H1 (cell line): ENCODE measurements around the gene PI16. TPM values are rescaled to one million over a fixed set of nuclear protein-coding genes. Genes with fewer than 3 reads are reported as not detected.

Source experiments
- CTCF ChIA-PET: fragments of 300-600 bp; sonication (Branson Sonifier 250); formaldehyde crosslinking; loops from one replicate; lab custom pipeline; 2021; ENCODE audit not compliant: partially characterized antibody; lab: Charles Lee
- POLR2A ChIA-PET: fragments of 300-600 bp; sonication (Branson Sonifier 250); formaldehyde crosslinking; loops from one replicate; lab custom pipeline; 2021; ENCODE audit warnings: inconsistent platforms; ENCODE audit not compliant: partially characterized antibody; lab: Charles Lee
- DNase-seq, 2 experiments: peaks; one replicate each; pipeline versions ENCODE4 v3.0.0 to v3.0.0-alpha.2; 2010 to 2022; ENCODE audit warnings: low spot score in 2 of 2, low read depth in 1 of 2, mixed read lengths in 1 of 2
- FAIRE-seq: peaks from 2 replicates; lab custom pipeline; 2011; peaks lifted over from hg19 to GRCh38; lab: Jason Lieb, UNC
- H2AFZ ChIP-seq: 2 replicates; pipeline ENCODE4 v1.8.1; 2012; ENCODE audit warnings: low read length, inconsistent platforms
- H2AK5ac ChIP-seq: 2 replicates; pipeline ENCODE4 v1.6.1; 2013; ENCODE audit warnings: low read depth, low read length
- H2BK120ac ChIP-seq: replicated peaks from 2 replicates; pipeline ENCODE3; 2013; ENCODE audit warnings: low read depth, low read length, inconsistent platforms
- H2BK12ac ChIP-seq: 2 replicates; pipeline ENCODE4 v1.6.1; 2013; ENCODE audit warnings: low read depth, low read length
- H2BK15ac ChIP-seq: 2 replicates; pipeline ENCODE4 v1.6.1; 2013; ENCODE audit warnings: low read length
- H2BK20ac ChIP-seq: 2 replicates; pipeline ENCODE4 v1.6.1; 2013; ENCODE audit warnings: low read length
- H2BK5ac ChIP-seq: 2 replicates; pipeline ENCODE4 v1.6.1; 2013; ENCODE audit warnings: low read depth, low read length
- H3K14ac ChIP-seq: 2 replicates; pipeline ENCODE4 v1.6.1; 2013; ENCODE audit warnings: inconsistent platforms; ENCODE audit not compliant: insufficient read length
- H3K18ac ChIP-seq: 2 replicates; pipeline ENCODE4 v1.6.1; 2013; ENCODE audit warnings: low read length; ENCODE audit errors: extremely low read depth
- H3K23ac ChIP-seq: 2 replicates; pipeline ENCODE4 v1.6.1; 2013; ENCODE audit warnings: inconsistent platforms; ENCODE audit not compliant: insufficient read length
- H3K23me2 ChIP-seq: 2 replicates; pipeline ENCODE4 v1.6.1; 2013; ENCODE audit warnings: low read depth, low read length
- H3K27ac ChIP-seq: 2 replicates; pipeline ENCODE4 v1.6.1; 2011; ENCODE audit warnings: low read depth, low read length, inconsistent platforms
- H3K27me3 ChIP-seq, 4 experiments: replicated peaks in 1 of 4; 1 replicate in 1 of 4; 2 replicates in 3 of 4; pipeline versions ENCODE4 v1.6.1 to v1.8.1; 2011 to 2013; ENCODE audit warnings: low read length in 3 of 4, mild to moderate bottlenecking in 3 of 4, inconsistent platforms in 2 of 4, mixed read lengths in 2 of 4, moderate library complexity in 1 of 4; ENCODE audit not compliant: control insufficient read depth in 3 of 4, insufficient read depth in 3 of 4; ENCODE audit errors: extremely low read depth in 1 of 4
- H3K36me3 ChIP-seq, 4 experiments: 2 replicates each; pipeline versions ENCODE4 v1.6.1 to v1.8.1; 2011 to 2013; ENCODE audit warnings: mild to moderate bottlenecking in 4 of 4, low read length in 3 of 4, moderate library complexity in 2 of 4, control low read depth in 1 of 4, inconsistent platforms in 1 of 4; ENCODE audit not compliant: insufficient read depth in 4 of 4, control insufficient read depth in 2 of 4
- H3K4ac ChIP-seq: replicated peaks from 2 replicates; pipeline ENCODE3; 2013; ENCODE audit warnings: low read length, low read depth, mixed read lengths, inconsistent platforms; ENCODE audit not compliant: insufficient read length
- H3K4me1 ChIP-seq, 4 experiments: replicated peaks in 1 of 4; 1 replicate in 1 of 4; 2 replicates in 3 of 4; pipeline versions ENCODE4 v1.6.1 to v1.8.1; 2011 to 2013; ENCODE audit warnings: low read length in 3 of 4, inconsistent platforms in 2 of 4, mixed read lengths in 1 of 4; ENCODE audit not compliant: insufficient read depth in 4 of 4, control insufficient read depth in 3 of 4
- H3K4me2 ChIP-seq, 2 experiments: 2 replicates each; pipeline versions ENCODE4 v1.6.1 to v1.8.1; 2011 to 2013; ENCODE audit warnings: low read depth in 2 of 2, low read length in 2 of 2, control low read depth in 1 of 2, inconsistent platforms in 1 of 2, mild to moderate bottlenecking in 1 of 2; ENCODE audit not compliant: insufficient read depth in 1 of 2
- H3K4me3 ChIP-seq, 4 experiments: fragments of 200-600, 300-600 bp in 1 of 4; sonication (generic), shearing (Covaris generic), sonication (Bioruptor Twin) in 1 of 4; 2 replicates each; pipeline versions ENCODE4 v1.5.1 to v1.8.1; 2011 to 2016; ENCODE audit warnings: low read length in 4 of 4, low read depth in 3 of 4, control low read depth in 2 of 4, inconsistent platforms in 2 of 4, mild to moderate bottlenecking in 2 of 4, mixed read lengths in 1 of 4, moderate library complexity in 1 of 4; ENCODE audit not compliant: insufficient read depth in 2 of 4; ENCODE audit errors: extremely low read depth in 1 of 4
- H3K56ac ChIP-seq: replicated peaks from 2 replicates; pipeline ENCODE3; 2013; ENCODE audit warnings: low read depth, mild to moderate bottlenecking, mixed read lengths, low read length, inconsistent platforms; ENCODE audit not compliant: insufficient read length
- H3K79me1 ChIP-seq: 2 replicates; pipeline ENCODE4 v1.6.1; 2013; ENCODE audit warnings: low read depth, low read length, control low read depth
- H3K79me2 ChIP-seq, 2 experiments: 2 replicates each; pipeline versions ENCODE4 v1.6.1 to v1.8.1; 2012 to 2013; ENCODE audit warnings: low read length in 2 of 2, mild to moderate bottlenecking in 2 of 2, inconsistent platforms in 1 of 2; ENCODE audit not compliant: insufficient read depth in 2 of 2, control insufficient read depth in 1 of 2
- H3K9ac ChIP-seq, 4 experiments: replicated peaks in 1 of 4; 1 replicate in 1 of 4; 2 replicates in 3 of 4; pipeline versions ENCODE4 v1.6.1 to v1.8.1; 2011 to 2013; ENCODE audit warnings: low read depth in 3 of 4, low read length in 3 of 4, control low read depth in 2 of 4, mild to moderate bottlenecking in 2 of 4, moderate library complexity in 2 of 4, inconsistent platforms in 1 of 4; ENCODE audit errors: extremely low read depth in 1 of 4
- H3K9me3 ChIP-seq, 2 experiments: 2 replicates each; pipeline versions ENCODE4 v1.6.1 to v1.8.1; 2012 to 2013; ENCODE audit warnings: mild to moderate bottlenecking in 2 of 2, moderate library complexity in 2 of 2, control low read depth in 1 of 2, inconsistent platforms in 1 of 2, low read depth in 1 of 2, low read length in 1 of 2, mixed read lengths in 1 of 2; ENCODE audit not compliant: insufficient read depth in 2 of 2
- H4K20me1 ChIP-seq, 2 experiments: replicated peaks in 1 of 2; 2 replicates each; pipeline versions ENCODE3 to v1.8.1; 2011 to 2013; ENCODE audit warnings: inconsistent platforms in 2 of 2, low read length in 2 of 2, mild to moderate bottlenecking in 1 of 2; ENCODE audit not compliant: insufficient read depth in 2 of 2, control insufficient read depth in 1 of 2
- H4K5ac ChIP-seq: 2 replicates; pipeline ENCODE4 v1.6.1; 2013; ENCODE audit warnings: low read length, low read depth, mixed read lengths, inconsistent platforms; ENCODE audit not compliant: insufficient read length
- H4K8ac ChIP-seq: 2 replicates; pipeline ENCODE4 v1.8.0; 2013; ENCODE audit warnings: mild to moderate bottlenecking, moderate library complexity, low read length, inconsistent platforms; ENCODE audit not compliant: insufficient read depth; ENCODE audit errors: extremely low read depth
- H4K91ac ChIP-seq: replicated peaks from 2 replicates; pipeline ENCODE3; 2013; ENCODE audit warnings: low read length, mixed read lengths, inconsistent platforms; ENCODE audit not compliant: insufficient read length
- CTBP2 ChIP-seq: IDR thresholded peaks from 2 replicates; pipeline ENCODE4 v1.7.0; 2011; ENCODE audit warnings: borderline replicate concordance, mild to moderate bottlenecking, moderate library complexity, mixed read lengths, low read length; ENCODE audit not compliant: insufficient read depth, insufficient read length
- HDAC6 ChIP-seq: IDR thresholded peaks from one replicate; pipeline ENCODE4 v1.7.1; 2012; ENCODE audit warnings: low read depth, mild to moderate bottlenecking, inconsistent platforms, low read length, moderate library complexity
- KDM1A ChIP-seq: fragments of 200-600, 300-600 bp; sonication (generic); IDR thresholded peaks from 2 replicates; pipeline ENCODE4 v1.7.1; 2016; ENCODE audit warnings: mild to moderate bottlenecking, low read length, borderline replicate concordance
- MAX ChIP-seq: IDR thresholded peaks from 2 replicates; pipeline ENCODE4 v1.6.1; 2012; ENCODE audit warnings: inconsistent platforms
- NANOG ChIP-seq: IDR thresholded peaks from 2 replicates; pipeline ENCODE4 v1.6.1; 2011; ENCODE audit warnings: low read length, low read depth, mild to moderate bottlenecking, inconsistent platforms; ENCODE audit not compliant: insufficient read depth, poor library complexity, severe bottlenecking
- PHF8 ChIP-seq: fragments of 200-600 bp; sonication (generic); conservative IDR thresholded peaks from 2 replicates; pipeline ENCODE4 v1.7.1; 2012; ENCODE audit warnings: low read depth, mild to moderate bottlenecking, inconsistent platforms, low read length, moderate library complexity
- RFX5 ChIP-seq: IDR thresholded peaks from 2 replicates; pipeline ENCODE4 v1.6.1; 2011; ENCODE audit warnings: low read depth, low read length, improper control_type of control experiment, borderline replicate concordance
- RNF2 ChIP-seq: fragments of 200-900, 300-1000 bp; sonication (generic); IDR thresholded peaks from 2 replicates; pipeline ENCODE4 v1.7.1; 2016; ENCODE audit warnings: borderline replicate concordance, low read depth, mild to moderate bottlenecking, antibody characterized with exemption, low read length; ENCODE audit not compliant: poor library complexity, severe bottlenecking; ENCODE audit errors: missing control alignments
- SAP30 ChIP-seq: fragments of 300-600 bp; sonication (generic); IDR thresholded peaks from 2 replicates; pipeline ENCODE4 v1.7.1; 2012; ENCODE audit warnings: low read length, moderate library complexity, mild to moderate bottlenecking, inconsistent platforms; ENCODE audit not compliant: insufficient read depth, insufficient replicate concordance
- SIN3A ChIP-seq, 2 experiments: IDR thresholded peaks in 1 of 2; conservative IDR thresholded peaks in 1 of 2; 2 replicates each; pipeline ENCODE4 v1.6.1; 2011 to 2012; ENCODE audit warnings: low read length in 2 of 2, improper control_type of control experiment in 1 of 2, low read depth in 1 of 2, mild to moderate bottlenecking in 1 of 2
- SIRT6 ChIP-seq: IDR thresholded peaks from one replicate; pipeline ENCODE4 v1.7.1; 2012; ENCODE audit warnings: low read length, inconsistent platforms
- SIX5 ChIP-seq: IDR thresholded peaks from 2 replicates; pipeline ENCODE4 v1.6.1; 2011; ENCODE audit warnings: mild to moderate bottlenecking, low read depth, low read length
- SP2 ChIP-seq: IDR thresholded peaks from 2 replicates; pipeline ENCODE4 v1.6.1; 2012; ENCODE audit warnings: mild to moderate bottlenecking, low read length, inconsistent platforms
- TBP ChIP-seq: IDR thresholded peaks from 2 replicates; pipeline ENCODE4 v1.6.1; 2011; ENCODE audit warnings: low read depth, low read length, improper control_type of control experiment
- WGBS, 2 experiments: shearing (Covaris generic) in 1 of 2; methylation state at CpG; one replicate each; pipeline versions ENCODE4 v1.1.6 to v1.1.7; 2013 to 2015; ENCODE audit warnings: low lambda C conversion rate in 2 of 2, mixed read lengths in 2 of 2, inconsistent platforms in 1 of 2, low coverage in 1 of 2, missing lambda C conversion rate in 1 of 2; ENCODE audit not compliant: insufficient replicate concordance in 2 of 2, insufficient coverage in 1 of 2, insufficient read length in 1 of 2; ENCODE audit errors: extremely low coverage in 1 of 2, missing lambda C conversion rate in 1 of 2; 5-methylcytosine and 5-hydroxymethylcytosine counted together
- polyA plus RNA-seq, 7 experiments: library from polyadenylated mRNA; depleted of rRNA in 3 of 7; stranded (reverse) in 5 of 7; unstranded in 2 of 7; fragments of >200 nt in 5 of 7; fragments of 200-250 nt in 2 of 7; gene quantifications; 1 replicate in 5 of 7; 2 replicates in 1 of 7; 4 replicates in 1 of 7; pipeline versions ENCODE4 v1.2.1 to v1.2.3, GENCODE V29; 2011 to 2013; ENCODE audit warnings: missing spikeins in 2 of 7, mixed read lengths in 2 of 7
- total RNA-seq: library from RNA; stranded (reverse); fragmentation: NEBNext Ultra II Directional; extraction: Animal tissue kit (Norgen Biotek cat#: 25700); gene quantifications from 2 replicates; pipeline ENCODE4 v1.2.1, GENCODE V29; 2021

Gene PI16
- total and polyA plus RNA-seq, 2 of the 8 experiments (the other 6 are each of a cell fraction or from before 2014, with no cell fraction given) = 0.05 TPM; not detected in 1

GRCh38 chr6:36933519-36933918 lies 21.0 kb upstream of the PI16 start:
- Histone ChIP-seq H3K56ac (no peak overlapping the region), H3K23ac (no peak overlapping the region), H3K27ac (no peak overlapping the region), H3K4ac (no peak overlapping the region), H3K4me3 (no peak overlapping the region), H2BK120ac (no peak overlapping the region), H3K36me3 (no peaks in the 10 kb centered on the region), H3K9me3 (no peaks in the 10 kb centered on the region), H3K4me1 (no peaks in the 10 kb centered on the region), H2AFZ (no peak overlapping the region), H2BK15ac (no peak overlapping the region), H4K20me1 (no peaks in the 10 kb centered on the region), H2BK12ac (no peak overlapping the region), H4K8ac (no peak overlapping the region), H3K79me2 (no peaks in the 10 kb centered on the region), H3K4me2 (no peak overlapping the region), H2AK5ac (no peak overlapping the region), H3K9ac (no peak overlapping the region), H3K27me3 (no peaks in the 10 kb centered on the region), H3K79me1 (no peaks in the 10 kb centered on the region), H3K18ac (no peak overlapping the region), H2BK5ac (no peak overlapping the region), H4K91ac (no peak overlapping the region), H2BK20ac (no peak overlapping the region), H4K5ac (no peak overlapping the region), H3K23me2 (no peaks in the 10 kb centered on the region), H3K14ac (no peak overlapping the region)
- ChIA-PET POLR2A (no interaction called here), CTCF (no interaction called here)
- WGBS, 2 experiments = 92% methylated on average over 4 of the region's 4 CpGs; no CpG with 5 or more reads in 1 of the 2 experiments
- FAIRE-seq = no peak
- no peak for DNase-seq
- TF ChIP-seq NANOG (no peak), CTBP2 (no peak), MAX (no peak), SIX5 (no peak), SIRT6 (no peak), SIN3A (conservative IDR thresholded peaks at IDR 0.05 in 1 of 2, IDR thresholded peaks at IDR 0.05 in 1 of 2; ENCODE audit: low read depth in 1 of 2, low read length in 2 of 2) (no peak), RFX5 (no peak), RNF2 (no peak), KDM1A (no peak), SP2 (no peak), HDAC6 (no peak), PHF8 (no peak), SAP30 (no peak), TBP (no peak)
